ENCODE measurements around the gene ZNF460.
A peak's percentile ranks its signal among the peaks of the same experiment; 100 is the strongest.

Gene ZNF460

GRCh38 chr19:57334191-57334590 is 53.9 kb downstream of the ZNF460 start:
- peak; percentile 11 for DNase-seq (ENCODE audit: low read depth)
- TF ChIP-seq CTCF (conservative IDR thresholded peaks at IDR 0.05; ENCODE audit: low read depth, low read length): no peak
- H3K4me3 ChIP-seq (ENCODE audit: low read length): no peak overlapping the region

- TF ChIP-seq CTCF (conservative IDR thresholded peaks at IDR 0.05; ENCODE audit: low read depth, low read length): no peak
- no peak for DNase-seq (ENCODE audit: low read depth)
Observed at GRCh38 chr19:57338877-57339276, 58.6 kb downstream of the ZNF460 start.

GRCh38 chr19:57342582-57342981 is 62.3 kb downstream of the ZNF460 start:
- TF ChIP-seq CTCF (conservative IDR thresholded peaks at IDR 0.05; ENCODE audit: low read depth, low read length): no peak
- H3K4me3 ChIP-seq (ENCODE audit: low read length): no peak overlapping the region
- no peak for DNase-seq (ENCODE audit: low read depth)

More at GRCh38 chr19:57338877-57339276, 58.6 kb downstream of the ZNF460 start:
- H3K4me3 ChIP-seq (ENCODE audit: low read length): no peak overlapping the region
